GM18511 (cell line): Measurements from ENCODE around the gene IL16.

ENCODE experiments used
- ATAC-seq: cut with Tn5 transposase; IDR thresholded peaks from one replicate; pipeline ENCODE4 v1.9.1; 2021; ENCODE audit warnings: mild to moderate bottlenecking, moderate library complexity; ENCODE audit not compliant: unreplicated experiment

Gene IL16

GRCh38 chr15:81174125-81174791, 22.4 kb upstream of the IL16 start:
- no peak for ATAC-seq

- ATAC-seq: no peak
Measured at GRCh38 chr15:81174792-81175327, 21.8 kb upstream of the IL16 start.

- no peak for ATAC-seq
Measured at GRCh38 chr15:81175496-81175895, 21.2 kb upstream of the IL16 start.

GRCh38 chr15:81176291-81176893, 20.3 kb upstream of the IL16 start:
- ATAC-seq: no peak

- ATAC-seq: no peak
Measured at GRCh38 chr15:81178365-81178764, 18.3 kb upstream of the IL16 start.

GRCh38 chr15:81181220-81181619, 15.5 kb upstream of the IL16 start:
- ATAC-seq: no peak

- ATAC-seq: no peak
Measured at GRCh38 chr15:81182031-81182755, 14.5 kb upstream of the IL16 start.

GRCh38 chr15:81182756-81183438, 13.8 kb upstream of the IL16 start:
- no peak for ATAC-seq

- no peak for ATAC-seq
Measured at GRCh38 chr15:81183439-81183775, 13.3 kb upstream of the IL16 start.

GRCh38 chr15:81184188-81184587, 12.5 kb upstream of the IL16 start:
- ATAC-seq: no peak

GRCh38 chr15:81185631-81186295, 10.9 kb upstream of the IL16 start:
- no peak for ATAC-seq

GRCh38 chr15:81188354-81188753, 8.3 kb upstream of the IL16 start:
- no peak for ATAC-seq

- ATAC-seq: no peak
Measured at GRCh38 chr15:81189583-81190283, 6.9 kb upstream of the IL16 start.

- no peak for ATAC-seq
Measured at GRCh38 chr15:81190922-81191507, 5.7 kb upstream of the IL16 start.

GRCh38 chr15:81191701-81192100, 5.0 kb upstream of the IL16 start:
- ATAC-seq: no peak

- ATAC-seq: no peak
Measured at GRCh38 chr15:81194723-81195122, 2.0 kb upstream of the IL16 start.

GRCh38 chr15:81195339-81195864, 1.3 kb upstream of the IL16 start:
- no peak for ATAC-seq

GRCh38 chr15:81197255-81197630, 564 bp downstream of the IL16 start:
- ATAC-seq: no peak

- no peak for ATAC-seq
Measured at GRCh38 chr15:81197688-81198281, 1.1 kb downstream of the IL16 start.
